Endothelial cell of umbilical vein (primary cell): ENCODE results near the gene TNFAIP8. TPM values are rescaled to one million over a fixed set of nuclear protein-coding genes. Genes with fewer than 3 reads are reported as not detected.

Experiments used
- BruUV-seq: library from RNA; stranded (reverse); fragments of 400-500 nt; replicated peaks from 2 replicates; lab custom pipeline; 2021; lab: Mats Ljungman, UMichigan
- CTCF ChIA-PET: fragments of 300-600, 350-600 bp; sonication (Branson Sonifier 250); formaldehyde crosslinking; loops from one replicate; lab custom pipeline; 2021; ENCODE audit warnings: antibody characterized with exemption, inconsistent platforms; lab: Charles Lee
- POLR2A ChIA-PET: fragments of 300-600, 350-600 bp; sonication (Branson Sonifier 250); formaldehyde crosslinking; loops from one replicate; lab custom pipeline; 2021; ENCODE audit warnings: antibody characterized with exemption, inconsistent platforms; lab: Charles Lee
- DNase-seq: peaks from one replicate; pipeline ENCODE4 v3.0.0-alpha.2; 2011; ENCODE audit warnings: low read depth, low spot score
- FAIRE-seq: peaks from 2 replicates; lab custom pipeline; 2011; peaks lifted over from hg19 to GRCh38; lab: Jason Lieb, UNC
- H2AFZ ChIP-seq: 2 replicates; pipeline ENCODE4 v1.6.0; 2012; ENCODE audit warnings: low read depth, low read length, control low read depth, inconsistent platforms
- H3K27ac ChIP-seq: 2 replicates; pipeline ENCODE4 v1.5.1; 2011; ENCODE audit warnings: low read depth, mild to moderate bottlenecking, control low read depth, low read length, moderate library complexity; ENCODE audit not compliant: insufficient read depth
- H3K27me3 ChIP-seq, 2 experiments: 2 replicates each; pipeline versions ENCODE4 v1.6.0 to v1.6.1; 2011; ENCODE audit warnings: low read length in 2 of 2, mixed read lengths in 1 of 2; ENCODE audit not compliant: control insufficient read depth in 2 of 2, insufficient read depth in 2 of 2
- H3K36me3 ChIP-seq, 2 experiments: 2 replicates in 1 of 2; 3 replicates in 1 of 2; pipeline ENCODE4 v1.5.1; 2011; ENCODE audit warnings: low read length in 2 of 2, mild to moderate bottlenecking in 1 of 2, moderate library complexity in 1 of 2; ENCODE audit not compliant: control insufficient read depth in 2 of 2, insufficient read depth in 2 of 2; ENCODE audit errors: extremely low read depth in 1 of 2
- H3K4me1 ChIP-seq: 3 replicates; pipeline ENCODE4 v1.5.1; 2011; ENCODE audit warnings: mild to moderate bottlenecking, low read length; ENCODE audit not compliant: control insufficient read depth, insufficient read depth; ENCODE audit errors: extremely low read depth
- H3K4me2 ChIP-seq: 2 replicates; pipeline ENCODE4 v1.6.1; 2011; ENCODE audit warnings: low read length, control low read depth, mixed read lengths; ENCODE audit not compliant: insufficient read depth
- H3K4me3 ChIP-seq, 3 experiments: fragments of 200-600 bp in 1 of 3; sonication (generic), shearing (Covaris generic) in 1 of 3; replicated peaks in 1 of 3; 2 replicates each; pipeline ENCODE4 v1.5.1; 2011 to 2016; ENCODE audit warnings: control low read depth in 3 of 3, low read length in 3 of 3, mild to moderate bottlenecking in 2 of 3, inconsistent platforms in 1 of 3, low read depth in 1 of 3, moderate library complexity in 1 of 3; ENCODE audit not compliant: insufficient read depth in 1 of 3
- H3K79me2 ChIP-seq: 2 replicates; pipeline ENCODE4 v1.6.0; 2012; ENCODE audit warnings: low read length, inconsistent platforms; ENCODE audit not compliant: control insufficient read depth, insufficient read depth
- H3K9ac ChIP-seq: replicated peaks from 2 replicates; pipeline ENCODE3; 2011; ENCODE audit warnings: low read length, control low read depth; ENCODE audit not compliant: insufficient read depth; ENCODE audit errors: extremely low read depth
- H3K9me1 ChIP-seq: replicated peaks from 3 replicates; pipeline ENCODE4 v1.6.0; 2011; ENCODE audit warnings: mild to moderate bottlenecking, low read length; ENCODE audit not compliant: control insufficient read depth, insufficient read depth; ENCODE audit errors: extremely low read depth
- H3K9me3 ChIP-seq: replicated peaks from 2 replicates; pipeline ENCODE4 v1.5.1; 2012; ENCODE audit warnings: low read length, inconsistent platforms; ENCODE audit not compliant: control insufficient read depth, insufficient read depth
- H4K20me1 ChIP-seq: replicated peaks from 2 replicates; pipeline ENCODE3; 2011; ENCODE audit warnings: mild to moderate bottlenecking, low read length; ENCODE audit not compliant: control insufficient read depth, insufficient read depth; ENCODE audit errors: extremely low read depth
- EZH2 ChIP-seq: IDR thresholded peaks from 2 replicates; pipeline ENCODE4 v1.6.1; 2012; ENCODE audit warnings: borderline replicate concordance, low read depth, mild to moderate bottlenecking, moderate library complexity, low read length, inconsistent platforms; ENCODE audit not compliant: severe bottlenecking
- FOS ChIP-seq: IDR thresholded peaks from 2 replicates; pipeline ENCODE4 v1.6.1; 2011; ENCODE audit warnings: mild to moderate bottlenecking, low read length, moderate library complexity, borderline replicate concordance; ENCODE audit not compliant: insufficient read depth
- GATA2 ChIP-seq: IDR thresholded peaks from 2 replicates; pipeline ENCODE4 v1.7.0; 2011; ENCODE audit warnings: low read depth, mild to moderate bottlenecking, moderate library complexity, mixed read lengths, low read length; ENCODE audit not compliant: insufficient read length, insufficient read depth
- JUN ChIP-seq: IDR thresholded peaks from 2 replicates; pipeline ENCODE4 v1.6.1; 2011; ENCODE audit warnings: borderline replicate concordance, low read depth; ENCODE audit not compliant: insufficient read length, insufficient read depth
- MYC ChIP-seq: IDR thresholded peaks from one replicate; pipeline ENCODE4 v1.6.1; 2011; ENCODE audit warnings: mild to moderate bottlenecking, low read depth, low read length
- POLR2A ChIP-seq: IDR thresholded peaks from 2 replicates; pipeline ENCODE4 v1.6.1; 2012; ENCODE audit warnings: low read depth, mild to moderate bottlenecking, control low read depth, low read length
- POLR2AphosphoS5 ChIP-seq: IDR thresholded peaks from 2 replicates; pipeline ENCODE4 v1.6.1; 2012; ENCODE audit warnings: low read depth, mild to moderate bottlenecking, control low read depth, low read length, moderate library complexity; ENCODE audit not compliant: insufficient read depth
- dilution Hi-C: fragments of 300-500 bp; cut with MboI; formaldehyde crosslinking; loops from one replicate; pipeline ENCODE4 v1.15.0; 2019; ENCODE audit warnings: low sequenced_read_pairs; ENCODE audit not compliant: extremely low pct_ligation_motif_present
- intact Hi-C: fragments of 100-400 bp; cut with micrococcal nuclease; formaldehyde crosslinking; loops from one replicate; pipeline ENCODE4 v1.10.0; 2022
- polyA plus RNA-seq, 4 experiments: library from polyadenylated mRNA; depleted of rRNA in 3 of 4; stranded (reverse) in 3 of 4; unstranded in 1 of 4; fragments of >200 nt; gene quantifications; 2 replicates each; pipeline versions ENCODE4 v1.2.1 to v1.2.3, GENCODE V29; 2011 to 2012; ENCODE audit warnings: missing spikeins in 1 of 4
- total RNA-seq: library from RNA; stranded (reverse); gene quantifications from 2 replicates; pipeline ENCODE4 v1.2.3, GENCODE V29; 2021
- TF ChIP-seq, protein P1 (sequence below): IDR thresholded peaks from 2 replicates; pipeline ENCODE4 v1.6.1; 2011; ENCODE audit not compliant: insufficient read depth, insufficient read length
- TF ChIP-seq, protein P2 (sequence below), 2 donors: IDR thresholded peaks; 1 replicate in 1 of 2; 2 replicates in 1 of 2; pipeline ENCODE4 v1.5.1; 2011; ENCODE audit warnings: low read length in 2 of 2, mild to moderate bottlenecking in 2 of 2, moderate library complexity in 2 of 2, control low read depth in 1 of 2, inconsistent platforms in 1 of 2, low read depth in 1 of 2; ENCODE audit not compliant: insufficient read depth in 1 of 2; ENCODE audit errors: extremely low read depth in 1 of 2

Gene TNFAIP8
- total and polyA plus RNA-seq, 2 donors (not counting 3 experiments of a cell fraction or from before 2014, with no cell fraction given): 4.7 to 7.4 TPM

DNA sequence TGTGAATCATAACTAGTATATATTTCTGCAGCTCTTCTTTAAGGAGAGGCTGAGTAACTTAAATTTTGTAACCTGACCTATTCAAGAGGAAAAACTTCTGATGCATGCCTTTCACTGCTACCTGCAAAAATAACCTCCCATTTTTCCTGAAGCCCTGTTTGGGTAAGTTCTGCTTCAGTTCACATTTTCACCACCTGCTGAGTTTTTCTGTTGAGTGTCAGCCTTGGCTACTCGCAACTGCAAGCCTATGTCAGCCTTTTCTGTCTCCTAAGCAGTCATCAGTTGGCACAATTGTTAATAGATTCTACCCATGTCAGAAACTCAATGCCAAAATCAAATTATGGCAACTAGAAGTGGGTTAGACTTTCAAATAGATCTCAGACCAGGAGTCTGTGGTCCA lies 8.2 kb upstream of the TNFAIP8 start:
- Histone ChIP-seq H3K27ac (no peak overlapping the region), H3K4me1 (no peaks in the 10 kb centered on the region), H3K9me3 (no peaks in the 10 kb centered on the region), H3K27me3 (no peaks in the 10 kb centered on the region), H3K9ac (no peak overlapping the region), H4K20me1 (no peaks in the 10 kb centered on the region), H3K9me1 (no peaks in the 10 kb centered on the region), H3K4me2 (no peak overlapping the region), H3K79me2 (no peaks in the 10 kb centered on the region), H3K4me3 (no peak overlapping the region), H2AFZ (no peak overlapping the region), H3K36me3 (no peaks in the 10 kb centered on the region)
- no peak for FAIRE-seq
- ChIA-PET CTCF (interaction anchor here (1.4 kb wide), 1 partner anchor 64 kb away, joined by 4 read pairs; no protein-coding TSS in a partner anchor), POLR2A (no interaction called here)
- BruUV-seq: no TSS peak
- TF ChIP-seq FOS: no peak
- dilution Hi-C loops: no loop called here
- intact Hi-C loops: no loop called here
- no peak for DNase-seq

DNA sequence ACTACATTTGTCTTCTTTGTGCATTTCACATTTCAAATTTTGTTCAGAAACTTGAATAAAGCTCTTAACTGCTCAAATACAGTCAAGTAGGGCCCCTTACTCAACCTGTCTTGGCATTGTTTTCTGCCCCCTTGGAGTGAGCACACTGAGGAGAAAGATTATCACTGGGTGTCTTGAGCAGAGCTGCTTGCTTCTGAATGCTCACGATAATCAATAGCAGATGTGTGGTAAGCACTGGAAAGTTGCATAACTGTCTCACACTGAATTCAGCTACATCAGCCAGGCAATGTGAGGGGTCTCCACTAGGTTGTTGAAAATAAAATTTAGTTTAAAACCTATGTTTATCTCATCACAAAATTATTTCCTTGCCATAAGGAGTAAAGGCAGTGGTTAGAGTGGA lies 7.8 kb upstream of the TNFAIP8 start:
- no peaks in the 10 kb centered on the region for H3K9me1 ChIP-seq
- H3K27me3 ChIP-seq: no peaks in the 10 kb centered on the region
- H3K36me3 ChIP-seq: no peaks in the 10 kb centered on the region
- TF ChIP-seq, protein P1, sequence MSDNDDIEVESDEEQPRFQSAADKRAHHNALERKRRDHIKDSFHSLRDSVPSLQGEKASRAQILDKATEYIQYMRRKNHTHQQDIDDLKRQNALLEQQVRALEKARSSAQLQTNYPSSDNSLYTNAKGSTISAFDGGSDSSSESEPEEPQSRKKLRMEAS: no peak
- TF ChIP-seq, protein P2, sequence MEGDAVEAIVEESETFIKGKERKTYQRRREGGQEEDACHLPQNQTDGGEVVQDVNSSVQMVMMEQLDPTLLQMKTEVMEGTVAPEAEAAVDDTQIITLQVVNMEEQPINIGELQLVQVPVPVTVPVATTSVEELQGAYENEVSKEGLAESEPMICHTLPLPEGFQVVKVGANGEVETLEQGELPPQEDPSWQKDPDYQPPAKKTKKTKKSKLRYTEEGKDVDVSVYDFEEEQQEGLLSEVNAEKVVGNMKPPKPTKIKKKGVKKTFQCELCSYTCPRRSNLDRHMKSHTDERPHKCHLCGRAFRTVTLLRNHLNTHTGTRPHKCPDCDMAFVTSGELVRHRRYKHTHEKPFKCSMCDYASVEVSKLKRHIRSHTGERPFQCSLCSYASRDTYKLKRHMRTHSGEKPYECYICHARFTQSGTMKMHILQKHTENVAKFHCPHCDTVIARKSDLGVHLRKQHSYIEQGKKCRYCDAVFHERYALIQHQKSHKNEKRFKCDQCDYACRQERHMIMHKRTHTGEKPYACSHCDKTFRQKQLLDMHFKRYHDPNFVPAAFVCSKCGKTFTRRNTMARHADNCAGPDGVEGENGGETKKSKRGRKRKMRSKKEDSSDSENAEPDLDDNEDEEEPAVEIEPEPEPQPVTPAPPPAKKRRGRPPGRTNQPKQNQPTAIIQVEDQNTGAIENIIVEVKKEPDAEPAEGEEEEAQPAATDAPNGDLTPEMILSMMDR (IDR thresholded peaks at IDR 0.05; ENCODE audit: extremely low read depth in 1 of 2, insufficient read depth in 1 of 2, low read depth in 1 of 2, low read length in 2 of 2): no peak
- TF ChIP-seq GATA2 (no peak), EZH2 (no peak), FOS (no peak), MYC (no peak), JUN (no peak), POLR2AphosphoS5 (no peak), POLR2A (no peak)
- no peak overlapping the region for H3K4me2 ChIP-seq
- BruUV-seq: no TSS peak
- H4K20me1 ChIP-seq: no peaks in the 10 kb centered on the region
- intact Hi-C loops (no loop called here), dilution Hi-C loops (no loop called here)
- no peak overlapping the region for H2AFZ ChIP-seq
- no peak overlapping the region for H3K4me3 ChIP-seq
- H3K4me1 ChIP-seq: no peaks in the 10 kb centered on the region
- H3K9ac ChIP-seq: no peak overlapping the region
- FAIRE-seq: no peak
- no peaks in the 10 kb centered on the region for H3K79me2 ChIP-seq
- H3K9me3 ChIP-seq: no peaks in the 10 kb centered on the region
- no peak overlapping the region for H3K27ac ChIP-seq
- no peak for DNase-seq
- ChIA-PET POLR2A (no interaction called here), CTCF (interaction anchor here (1.4 kb wide), 1 partner anchor 64 kb away, joined by 4 read pairs; no protein-coding TSS in a partner anchor)
